ENCODE results near the gene LEMD2. TPM values are rescaled to one million over a fixed set of nuclear protein-coding genes. Genes with fewer than 3 reads are reported as not detected.
A peak's percentile ranks its signal among the peaks of the same experiment; 100 is the strongest.

The LEMD2 gene
- polyA plus RNA-seq, 1 of the 3 experiments (the other 2 are of a cell fraction): 56.5 TPM

GRCh38 chr6:33786736-33787135, 2.2 kb downstream of the LEMD2 start:
- Histone ChIP-seq H3K4me2 (peak overlapping the region; percentile 95), H3F3A (replicated peaks; ENCODE audit: insufficient read depth) (peaks cover 17% of the 10 kb centered on the region), H2AFZ (ENCODE audit: low read depth) (no peak overlapping the region), H3K79me2 (ENCODE audit: insufficient read depth) (peaks cover 71% of the 10 kb centered on the region), H3K36me3 (replicated peaks in 1 of 2; ENCODE audit: control insufficient read depth in 1 of 2, insufficient read depth in 2 of 2, low read length in 1 of 2) (peaks cover 22 to 44% of the 10 kb centered on the region in 2 experiments), H3K27ac (ENCODE audit: low read depth in 2 of 2, low read length in 1 of 2) (peak overlapping the region in 1 of 2 experiments; percentile 77; a peak in 2 of 4 replicates), H3K9ac (peak overlapping the region; percentile 92), H3K9me2 (no peaks in the 10 kb centered on the region), H3K27me3 (ENCODE audit: insufficient read depth) (no peaks in the 10 kb centered on the region), H3K4me3 (ENCODE audit: low read depth in 2 of 2, low read length in 1 of 2) (peak overlapping the region; percentile 80 to 88; a peak in 3 of 4 replicates), H3K9me3 (no peaks in the 10 kb centered on the region), H3K4me1 (ENCODE audit: control insufficient read depth in 1 of 2, insufficient read depth in 2 of 2, low read depth in 1 of 2, low read length in 1 of 2) (peaks cover 34 to 40% of the 10 kb centered on the region in 2 experiments), H4K20me1 (ENCODE audit: insufficient read depth) (peaks cover 28% of the 10 kb centered on the region)
- ChIA-PET POLR2A (no interaction called here), CTCF (interaction anchor here (1.5 to 7.1 kb wide), 3 partner anchors 17 to 241 kb away, joined by 6 to 53 read pairs (median 7); no protein-coding TSS in a partner anchor)
- no peak for DNase-seq
- WGBS (ENCODE audit: low lambda C conversion rate): 87% methylated on average over 3 of the region's 3 CpGs
- no peak for TF ChIP-seq MAX (IDR thresholded peaks at IDR 0.05; ENCODE audit: low read depth)
- TF ChIP-seq, protein P1, sequence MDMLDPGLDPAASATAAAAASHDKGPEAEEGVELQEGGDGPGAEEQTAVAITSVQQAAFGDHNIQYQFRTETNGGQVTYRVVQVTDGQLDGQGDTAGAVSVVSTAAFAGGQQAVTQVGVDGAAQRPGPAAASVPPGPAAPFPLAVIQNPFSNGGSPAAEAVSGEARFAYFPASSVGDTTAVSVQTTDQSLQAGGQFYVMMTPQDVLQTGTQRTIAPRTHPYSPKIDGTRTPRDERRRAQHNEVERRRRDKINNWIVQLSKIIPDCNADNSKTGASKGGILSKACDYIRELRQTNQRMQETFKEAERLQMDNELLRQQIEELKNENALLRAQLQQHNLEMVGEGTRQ (IDR thresholded peaks at IDR 0.05; ENCODE audit: borderline replicate concordance, low read depth, low read length): no peak
- no peak for TF ChIP-seq RCOR1 (IDR thresholded peaks at IDR 0.05; ENCODE audit: low read length)
- no peak for TF ChIP-seq POLR2AphosphoS5 (IDR thresholded peaks at IDR 0.05; ENCODE audit: low read depth, low read length)

DNA sequence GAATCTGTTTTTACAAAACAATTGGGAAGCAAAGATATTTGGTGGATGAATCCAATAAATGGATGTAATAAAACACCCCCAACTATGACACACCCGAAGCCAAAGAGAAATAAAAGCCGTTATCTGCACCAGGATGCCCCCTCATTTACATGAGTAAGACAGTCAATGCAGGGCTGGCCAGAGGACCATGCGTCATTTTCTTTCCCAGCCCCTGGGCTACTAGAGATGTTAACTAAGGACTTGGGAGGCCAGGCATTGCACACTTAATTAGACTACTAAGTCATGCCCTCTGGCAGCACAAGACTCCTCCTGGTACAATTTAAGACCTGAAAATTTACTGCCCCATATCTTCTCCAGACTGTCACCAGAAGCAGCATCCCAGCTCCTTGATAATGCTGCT, 3.2 kb downstream of the LEMD2 start:
- peaks cover 28% of the 10 kb centered on the region for H4K20me1 ChIP-seq (ENCODE audit: insufficient read depth)
- H3K4me2 ChIP-seq: peak overlapping the region; percentile 95
- no peaks in the 10 kb centered on the region for H3K9me3 ChIP-seq
- H3K4me1 ChIP-seq (ENCODE audit: control insufficient read depth in 1 of 2, insufficient read depth in 2 of 2, low read depth in 1 of 2, low read length in 1 of 2): peaks cover 39 to 50% of the 10 kb centered on the region in 2 experiments
- POLR2A ChIA-PET: no interaction called here
- peaks cover 71% of the 10 kb centered on the region for H3K79me2 ChIP-seq (ENCODE audit: insufficient read depth)
- CTCF ChIA-PET: interaction anchor here (0.8 to 7.1 kb wide), 3 partner anchors 9 to 242 kb away, joined by 3 to 53 read pairs (median 7); no protein-coding TSS in a partner anchor
- WGBS (ENCODE audit: low lambda C conversion rate): 41% methylated on average over 3 of the region's 3 CpGs
- 0 out of 2 replicates have a peak, but pooled peaks have one; percentile 27 for TF ChIP-seq MAX (IDR thresholded peaks at IDR 0.05; ENCODE audit: low read depth)
- no peak for TF ChIP-seq RFX5 (IDR thresholded peaks at IDR 0.05; ENCODE audit: low read length)
- peaks cover 21% of the 10 kb centered on the region for H3F3A ChIP-seq (replicated peaks; ENCODE audit: insufficient read depth)
- peaks cover 22 to 48% of the 10 kb centered on the region in 2 experiments for H3K36me3 ChIP-seq (replicated peaks in 1 of 2; ENCODE audit: control insufficient read depth in 1 of 2, insufficient read depth in 2 of 2, low read length in 1 of 2)
- no peak for DNase-seq
- peak overlapping the region in 1 of 2 experiments; percentile 77; a peak in 3 of 4 replicates for H3K27ac ChIP-seq (ENCODE audit: low read depth in 2 of 2, low read length in 1 of 2)
- 0 out of 4 replicates have a peak overlapping the region, but pooled peaks of 1 of the 2 experiments have one; percentile 80 for H3K4me3 ChIP-seq (ENCODE audit: low read depth in 2 of 2, low read length in 1 of 2)
- no peak overlapping the region for H2AFZ ChIP-seq (ENCODE audit: low read depth)
- H3K27me3 ChIP-seq (ENCODE audit: insufficient read depth): no peaks in the 10 kb centered on the region
- peak overlapping the region; percentile 92; the same call in 1 of the 2 replicates for H3K9ac ChIP-seq
- H3K9me2 ChIP-seq: no peaks in the 10 kb centered on the region

- Histone ChIP-seq H3K4me3 (ENCODE audit: low read depth in 2 of 2, low read length in 1 of 2) (no peak overlapping the region), H4K20me1 (ENCODE audit: insufficient read depth) (peaks cover 28% of the 10 kb centered on the region)
Observed at GRCh38 chr6:33784787-33785186, 4.1 kb downstream of the LEMD2 start.

More at GRCh38 chr6:33784787-33785186, 4.1 kb downstream of the LEMD2 start:
- Histone ChIP-seq H3K9me3 (no peaks in the 10 kb centered on the region), H3K4me2 (peak overlapping the region; percentile 95; the same call in 1 of the 2 replicates), H3K9ac (no peak overlapping the region), H3K79me2 (ENCODE audit: insufficient read depth) (peaks cover 68% of the 10 kb centered on the region), H3K4me1 (ENCODE audit: control insufficient read depth in 1 of 2, insufficient read depth in 2 of 2, low read depth in 1 of 2, low read length in 1 of 2) (peaks cover 43 to 57% of the 10 kb centered on the region in 2 experiments), H3K36me3 (replicated peaks in 1 of 2; ENCODE audit: control insufficient read depth in 1 of 2, insufficient read depth in 2 of 2, low read length in 1 of 2) (peaks cover 29 to 58% of the 10 kb centered on the region in 2 experiments), H2AFZ (ENCODE audit: low read depth) (no peak overlapping the region), H3F3A (replicated peaks; ENCODE audit: insufficient read depth) (peaks cover 24% of the 10 kb centered on the region), H3K9me2 (no peaks in the 10 kb centered on the region), H3K27ac (ENCODE audit: low read depth in 2 of 2, low read length in 1 of 2) (no peak overlapping the region), H3K27me3 (ENCODE audit: insufficient read depth) (no peaks in the 10 kb centered on the region)
- ChIA-PET POLR2A (no interaction called here), CTCF (interaction anchor here (1.1 to 7.1 kb wide), 3 partner anchors 15 to 270 kb away, joined by 3 to 53 read pairs (median 7); no protein-coding TSS in a partner anchor)
- TF ChIP-seq CHD2 (IDR thresholded peaks at IDR 0.05; ENCODE audit: low read length, partially characterized antibody): no peak
- TF ChIP-seq TAF1 (IDR thresholded peaks at IDR 0.05; ENCODE audit: borderline replicate concordance, low read depth, low read length): no peak
- no peak for TF ChIP-seq GATA2 (CRISPR knock-in tag; IDR thresholded peaks at IDR 0.05)
- TF ChIP-seq, protein P2, sequence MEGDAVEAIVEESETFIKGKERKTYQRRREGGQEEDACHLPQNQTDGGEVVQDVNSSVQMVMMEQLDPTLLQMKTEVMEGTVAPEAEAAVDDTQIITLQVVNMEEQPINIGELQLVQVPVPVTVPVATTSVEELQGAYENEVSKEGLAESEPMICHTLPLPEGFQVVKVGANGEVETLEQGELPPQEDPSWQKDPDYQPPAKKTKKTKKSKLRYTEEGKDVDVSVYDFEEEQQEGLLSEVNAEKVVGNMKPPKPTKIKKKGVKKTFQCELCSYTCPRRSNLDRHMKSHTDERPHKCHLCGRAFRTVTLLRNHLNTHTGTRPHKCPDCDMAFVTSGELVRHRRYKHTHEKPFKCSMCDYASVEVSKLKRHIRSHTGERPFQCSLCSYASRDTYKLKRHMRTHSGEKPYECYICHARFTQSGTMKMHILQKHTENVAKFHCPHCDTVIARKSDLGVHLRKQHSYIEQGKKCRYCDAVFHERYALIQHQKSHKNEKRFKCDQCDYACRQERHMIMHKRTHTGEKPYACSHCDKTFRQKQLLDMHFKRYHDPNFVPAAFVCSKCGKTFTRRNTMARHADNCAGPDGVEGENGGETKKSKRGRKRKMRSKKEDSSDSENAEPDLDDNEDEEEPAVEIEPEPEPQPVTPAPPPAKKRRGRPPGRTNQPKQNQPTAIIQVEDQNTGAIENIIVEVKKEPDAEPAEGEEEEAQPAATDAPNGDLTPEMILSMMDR (IDR thresholded peaks at IDR 0.05): no peak
- no peak for TF ChIP-seq FOXJ3 (CRISPR knock-in tag; IDR thresholded peaks at IDR 0.05)
- no peak for TF ChIP-seq ELF1 (IDR thresholded peaks at IDR 0.05)
- TF ChIP-seq NRF1 (IDR thresholded peaks at IDR 0.05; ENCODE audit: low read depth, low read length): no peak
- WGBS (ENCODE audit: low lambda C conversion rate): 92% methylated on average over 13 of the region's 13 CpGs
- DNase-seq: no peak
